GM12874 (cell line): ENCODE data around the gene SNX15.

ENCODE experiments used
- TF ChIP-seq, protein P1 (sequence below): IDR thresholded peaks from 2 replicates; pipeline ENCODE4 v1.5.1; 2011; ENCODE audit warnings: low read depth, mild to moderate bottlenecking, control low read depth, low read length, moderate library complexity; ENCODE audit not compliant: insufficient read depth

SNX15 gene

DNA sequence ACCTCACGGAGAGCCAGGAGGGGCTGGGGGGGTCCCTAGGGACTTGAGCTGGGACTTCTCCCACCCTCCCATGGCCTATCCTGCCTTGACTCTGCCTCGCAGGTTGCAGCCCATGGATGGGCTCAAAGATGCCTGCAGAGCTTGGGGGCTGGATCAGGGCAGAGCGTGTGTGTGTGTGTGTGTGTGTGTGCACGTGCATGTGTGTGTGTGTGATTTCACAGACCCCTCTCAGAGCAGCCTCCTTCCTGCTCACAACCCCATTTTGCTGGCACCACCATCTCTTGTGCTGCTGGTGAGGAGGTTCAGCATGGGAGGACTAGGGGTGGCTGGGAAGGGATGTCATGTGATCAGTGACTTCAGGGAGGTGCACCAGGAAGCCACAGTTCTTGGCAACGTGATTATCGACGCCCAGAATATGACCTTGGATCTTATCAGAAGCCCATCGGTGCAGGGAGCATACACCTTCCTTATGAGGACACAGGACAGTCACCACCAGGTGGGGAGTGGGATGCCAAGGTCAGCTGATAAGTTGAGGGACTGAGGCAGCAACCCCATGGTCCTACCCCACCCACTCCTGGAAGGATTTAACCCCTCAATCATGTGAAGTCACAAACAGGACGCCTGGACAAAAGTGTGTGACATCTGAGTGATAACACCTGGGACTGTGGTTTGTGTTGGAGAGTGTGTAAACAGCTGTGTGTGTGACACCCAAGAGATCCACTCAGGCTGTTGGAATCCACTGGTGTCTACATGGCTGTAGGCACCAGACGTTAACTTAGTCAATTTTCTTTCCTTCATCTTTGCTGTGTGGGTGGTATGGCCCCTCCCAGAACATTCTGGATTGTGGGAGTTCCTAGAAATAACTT, 33.0 kb downstream of the SNX15 start:
- TF ChIP-seq, protein P1, sequence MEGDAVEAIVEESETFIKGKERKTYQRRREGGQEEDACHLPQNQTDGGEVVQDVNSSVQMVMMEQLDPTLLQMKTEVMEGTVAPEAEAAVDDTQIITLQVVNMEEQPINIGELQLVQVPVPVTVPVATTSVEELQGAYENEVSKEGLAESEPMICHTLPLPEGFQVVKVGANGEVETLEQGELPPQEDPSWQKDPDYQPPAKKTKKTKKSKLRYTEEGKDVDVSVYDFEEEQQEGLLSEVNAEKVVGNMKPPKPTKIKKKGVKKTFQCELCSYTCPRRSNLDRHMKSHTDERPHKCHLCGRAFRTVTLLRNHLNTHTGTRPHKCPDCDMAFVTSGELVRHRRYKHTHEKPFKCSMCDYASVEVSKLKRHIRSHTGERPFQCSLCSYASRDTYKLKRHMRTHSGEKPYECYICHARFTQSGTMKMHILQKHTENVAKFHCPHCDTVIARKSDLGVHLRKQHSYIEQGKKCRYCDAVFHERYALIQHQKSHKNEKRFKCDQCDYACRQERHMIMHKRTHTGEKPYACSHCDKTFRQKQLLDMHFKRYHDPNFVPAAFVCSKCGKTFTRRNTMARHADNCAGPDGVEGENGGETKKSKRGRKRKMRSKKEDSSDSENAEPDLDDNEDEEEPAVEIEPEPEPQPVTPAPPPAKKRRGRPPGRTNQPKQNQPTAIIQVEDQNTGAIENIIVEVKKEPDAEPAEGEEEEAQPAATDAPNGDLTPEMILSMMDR: no peak

DNA sequence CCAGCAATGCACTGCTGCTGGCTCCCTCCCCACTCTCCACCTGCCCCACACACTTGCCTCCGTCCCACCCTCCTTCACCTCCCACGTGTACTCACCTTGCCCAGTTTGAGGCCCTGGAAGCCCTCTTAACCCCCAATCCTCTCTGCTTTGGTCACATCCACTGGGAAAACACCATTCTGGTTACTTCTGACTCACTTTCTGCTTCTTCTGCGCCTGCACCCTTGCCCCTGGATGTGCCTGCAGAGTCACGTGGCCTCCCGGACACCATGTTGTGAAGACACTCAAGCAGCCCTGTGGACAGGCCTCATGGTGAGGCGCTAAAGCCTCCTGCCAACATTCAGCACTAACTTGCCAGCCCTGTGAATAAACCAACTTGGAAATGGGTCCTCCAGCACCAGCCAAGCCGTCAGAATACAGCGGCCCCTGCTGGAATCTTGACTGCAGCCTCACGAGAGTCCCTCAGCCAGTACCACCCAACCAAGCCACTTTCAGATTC, 33.7 kb downstream of the SNX15 start:
- TF ChIP-seq, protein P1: no peak

DNA sequence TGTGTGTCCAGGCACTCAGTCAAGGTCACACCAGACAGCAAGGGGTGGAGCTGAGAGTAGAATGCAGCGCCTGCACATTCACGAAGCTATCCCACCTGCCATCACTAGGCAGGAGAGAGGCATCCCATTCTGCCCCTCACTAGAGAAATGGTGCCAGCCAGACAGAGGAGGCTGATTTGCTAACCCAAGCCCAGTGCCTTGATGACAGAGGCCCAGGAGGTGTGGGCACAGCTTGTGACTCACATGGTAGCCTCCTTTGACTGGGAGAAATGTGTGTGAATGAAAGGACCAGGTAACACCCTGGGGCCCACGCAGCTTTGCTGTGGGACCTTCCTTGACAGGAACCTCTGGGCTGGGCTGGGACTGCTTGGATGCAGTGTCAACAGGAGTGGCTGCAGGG, 36.3 kb downstream of the SNX15 start:
- TF ChIP-seq, protein P1: no peak

DNA sequence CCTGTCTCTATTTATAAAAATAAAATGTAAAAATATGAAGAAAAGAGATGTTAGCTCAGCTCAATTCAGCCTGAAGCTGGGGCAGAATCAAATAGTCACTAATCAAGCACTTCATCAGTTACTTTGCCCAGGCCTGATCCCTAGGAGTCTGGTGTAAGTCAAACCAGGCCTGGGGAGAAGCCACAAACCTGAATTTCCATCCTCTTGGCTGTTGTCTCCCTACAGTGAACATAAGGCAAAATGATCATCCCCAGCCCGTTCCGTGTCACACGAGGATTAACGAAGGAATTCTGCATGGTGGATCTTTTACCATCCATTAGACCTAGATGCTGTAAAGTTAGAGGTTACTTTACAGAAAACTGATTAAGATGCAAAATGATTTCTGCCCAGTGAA, 37.6 kb downstream of the SNX15 start:
- TF ChIP-seq, protein P1: no peak

DNA sequence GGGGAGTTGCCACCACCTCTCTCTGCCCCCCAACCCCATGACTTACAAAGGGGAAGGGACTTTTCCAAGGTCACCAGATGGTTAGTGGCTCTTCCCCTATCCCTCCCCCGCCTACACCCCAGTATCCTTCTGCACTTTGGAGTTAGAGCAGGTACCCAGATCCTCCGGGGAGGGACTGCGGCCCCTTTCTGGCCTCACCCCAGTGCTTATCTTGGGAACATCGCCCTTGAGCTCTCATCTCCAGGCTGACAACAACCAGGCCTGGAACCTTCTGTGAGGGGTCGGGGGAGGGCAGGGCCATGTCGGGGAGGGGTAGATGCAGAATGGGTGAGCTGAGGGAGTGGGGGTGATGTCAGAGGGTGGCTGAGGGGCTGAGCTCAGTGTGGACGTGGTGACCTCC, 38.6 kb downstream of the SNX15 start:
- TF ChIP-seq, protein P1: no peak

DNA sequence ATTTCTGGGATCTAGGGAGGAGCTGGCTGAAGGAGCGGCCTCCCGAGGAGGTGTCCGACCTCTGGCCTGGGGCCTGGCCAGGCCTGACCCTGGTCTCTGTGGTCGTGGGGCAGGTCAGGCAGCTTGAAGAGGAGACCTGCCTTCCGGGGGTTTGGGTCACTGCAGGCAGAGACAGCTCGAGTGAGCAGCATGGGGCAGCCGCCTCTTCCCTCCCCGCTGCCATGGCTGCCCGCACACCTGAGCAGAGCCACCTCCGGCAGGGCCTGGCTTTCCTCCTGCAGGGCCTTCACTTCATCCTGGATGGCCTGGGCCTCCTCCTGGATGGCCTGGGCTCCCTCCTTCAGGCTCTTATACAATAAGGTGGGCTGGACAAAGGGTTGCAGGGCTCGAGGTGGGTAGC, 39.1 kb downstream of the SNX15 start:
- TF ChIP-seq, protein P1: no peak

DNA sequence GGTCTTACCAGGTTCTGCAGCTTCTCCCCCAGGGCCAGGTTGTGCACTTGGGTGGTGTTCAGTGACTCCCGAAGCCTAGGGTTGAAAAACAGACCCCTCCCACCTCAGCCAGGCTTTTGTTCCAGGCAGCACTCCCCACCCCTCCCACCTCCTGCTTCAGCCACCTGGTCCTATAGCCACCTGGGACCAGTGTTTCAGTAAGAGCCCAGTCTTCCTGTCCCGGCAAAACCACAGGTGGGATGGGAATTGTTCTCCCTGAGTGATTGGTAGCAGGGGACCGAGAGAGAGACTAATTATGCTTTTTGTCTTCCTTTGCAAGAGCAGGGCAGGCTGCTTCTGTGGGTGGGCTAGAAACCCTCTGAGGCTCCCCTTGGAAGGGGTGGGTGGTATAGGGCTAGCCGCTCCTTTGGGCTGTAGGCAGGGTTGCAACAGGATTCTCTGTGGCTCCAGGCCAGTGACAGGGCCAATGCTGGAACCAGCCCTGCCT, 39.6 kb downstream of the SNX15 start:
- TF ChIP-seq, protein P1: no peak
